GM19043 (cell line): Measurements from ENCODE around the gene CD247.
"Not testable (repeated sequence)": the region's sequence is repeated elsewhere in the genome, so short reads cannot be mapped to it uniquely, and the experiment has no call there.

Source experiments
- ATAC-seq: cut with Tn5 transposase; IDR thresholded peaks from one replicate; pipeline ENCODE4 v1.9.1; 2021; ENCODE audit warnings: low read depth; ENCODE audit not compliant: unreplicated experiment

The CD247 gene

GRCh38 chr1:167518331-167518700 lies at the start of gene CD247:
Gene CD247, minus strand, starts transcription at chr1:167518529. Its CDS starts 64 bp downstream, at chr1:167518465.
- ATAC-seq = no peak

- no peak for ATAC-seq
These were observed 49.3 kb upstream of the CD247 start for GRCh38 chr1:167567663-167568062.

- ATAC-seq = no peak
These were observed 48.4 kb upstream of the CD247 start for GRCh38 chr1:167566766-167567165.

- ATAC-seq = no peak
These were observed 47.6 kb upstream of the CD247 start for GRCh38 chr1:167565922-167566321.

GRCh38 chr1:167564612-167565270 lies 46.4 kb upstream of the CD247 start:
- no peak for ATAC-seq

- no peak for ATAC-seq
These were observed 45.4 kb upstream of the CD247 start for GRCh38 chr1:167563579-167564246.

- no peak for ATAC-seq
These were observed 44.4 kb upstream of the CD247 start for GRCh38 chr1:167562702-167563101.

- no peak for ATAC-seq
These were observed 43.4 kb upstream of the CD247 start for GRCh38 chr1:167561753-167562152.

- ATAC-seq = no peak
These were observed 37.8 kb upstream of the CD247 start for GRCh38 chr1:167555971-167556714.

GRCh38 chr1:167555072-167555471 lies 36.7 kb upstream of the CD247 start:
- ATAC-seq = not testable (repeated sequence)

GRCh38 chr1:167554028-167554779 lies 35.9 kb upstream of the CD247 start:
- peak; percentile 8 for ATAC-seq

GRCh38 chr1:167553136-167554027 lies 35.1 kb upstream of the CD247 start, which contains the start of gene CREG1:
Gene CREG1, minus strand, starts transcription at chr1:167553762.
- ATAC-seq = peak; percentile 97

GRCh38 chr1:167551362-167551761 lies 33.0 kb upstream of the CD247 start:
- no peak for ATAC-seq

- no peak for ATAC-seq
These were observed 30.0 kb upstream of the CD247 start for GRCh38 chr1:167548059-167548932.

GRCh38 chr1:167546935-167547334 lies 28.6 kb upstream of the CD247 start:
- no peak for ATAC-seq

GRCh38 chr1:167545349-167545748 lies 27.0 kb upstream of the CD247 start:
- ATAC-seq = no peak

- ATAC-seq = no peak
These were observed 26.2 kb upstream of the CD247 start for GRCh38 chr1:167544447-167545093.

GRCh38 chr1:167543199-167543990 lies 25.1 kb upstream of the CD247 start:
- no peak for ATAC-seq
